Measurements from ENCODE around the gene FRMD8. TPM values are rescaled to one million over a fixed set of nuclear protein-coding genes. Genes with fewer than 3 reads are reported as not detected.

Gene FRMD8
- polyA plus RNA-seq, 1 donor (not counting 4 experiments of a cell fraction or from before 2014, with no cell fraction given), result 24.1 TPM

- Histone ChIP-seq H3K9me3 (ENCODE audit: control insufficient read depth, low read depth, low read length) (no peaks in the 10 kb centered on the region), H3K9me1 (ENCODE audit: control insufficient read depth, extremely low read depth, insufficient read depth, low read length) (no peaks in the 10 kb centered on the region), H3K4me1 (ENCODE audit: control insufficient read depth, extremely low read depth, insufficient read depth, low read length) (peaks cover 3% of the 10 kb centered on the region), H3K79me2 (ENCODE audit: control insufficient read depth, insufficient read depth, low read length) (no peaks in the 10 kb centered on the region), H3K36me3 (ENCODE audit: control insufficient read depth in 2 of 2, extremely low read depth in 1 of 2, insufficient read depth in 2 of 2, low read length in 2 of 2) (no peaks in the 10 kb centered on the region), H3K4me3 (ENCODE audit: control insufficient read depth in 2 of 3, extremely low read depth in 1 of 3, insufficient read depth in 2 of 3, low read depth in 1 of 3, low read length in 3 of 3) (no peak overlapping the region), H3K27ac (ENCODE audit: control insufficient read depth, insufficient read depth, low read length) (no peak overlapping the region), H2AFZ (ENCODE audit: control insufficient read depth, low read length) (no peak overlapping the region), H3K27me3 (ENCODE audit: control insufficient read depth, extremely low read depth, insufficient read depth, low read length) (no peaks in the 10 kb centered on the region), H3K4me2 (ENCODE audit: control insufficient read depth, extremely low read depth, insufficient read depth, low read depth, low read length) (no peak overlapping the region), H4K20me1 (ENCODE audit: control insufficient read depth, extremely low read depth, insufficient read depth, low read length) (no peaks in the 10 kb centered on the region), H3K9ac (ENCODE audit: control insufficient read depth, extremely low read depth, insufficient read depth, low read length) (no peak overlapping the region)
- TF ChIP-seq EZH2 (IDR thresholded peaks at IDR 0.05; ENCODE audit: low read length), result no peak
- TF ChIP-seq CTCF (optimal IDR thresholded peaks at IDR 0.05 in 1 of 3, IDR thresholded peaks at IDR 0.05 in 1 of 3, conservative IDR thresholded peaks at IDR 0.05 in 1 of 3; ENCODE audit: extremely low read depth in 1 of 3, insufficient read depth in 2 of 3, low read length in 3 of 3), result no peak
- dilution Hi-C loops (cut with MboI; ENCODE audit: extremely low pct_ligation_motif_present, low sequenced_read_pairs), result no loop called here
- FAIRE-seq, result no peak
- DNase-seq (ENCODE audit: low read depth, low spot score), result no peak
Observed at GRCh38 chr11:65370659-65371049, 15.8 kb upstream of the FRMD8 start.

DNA sequence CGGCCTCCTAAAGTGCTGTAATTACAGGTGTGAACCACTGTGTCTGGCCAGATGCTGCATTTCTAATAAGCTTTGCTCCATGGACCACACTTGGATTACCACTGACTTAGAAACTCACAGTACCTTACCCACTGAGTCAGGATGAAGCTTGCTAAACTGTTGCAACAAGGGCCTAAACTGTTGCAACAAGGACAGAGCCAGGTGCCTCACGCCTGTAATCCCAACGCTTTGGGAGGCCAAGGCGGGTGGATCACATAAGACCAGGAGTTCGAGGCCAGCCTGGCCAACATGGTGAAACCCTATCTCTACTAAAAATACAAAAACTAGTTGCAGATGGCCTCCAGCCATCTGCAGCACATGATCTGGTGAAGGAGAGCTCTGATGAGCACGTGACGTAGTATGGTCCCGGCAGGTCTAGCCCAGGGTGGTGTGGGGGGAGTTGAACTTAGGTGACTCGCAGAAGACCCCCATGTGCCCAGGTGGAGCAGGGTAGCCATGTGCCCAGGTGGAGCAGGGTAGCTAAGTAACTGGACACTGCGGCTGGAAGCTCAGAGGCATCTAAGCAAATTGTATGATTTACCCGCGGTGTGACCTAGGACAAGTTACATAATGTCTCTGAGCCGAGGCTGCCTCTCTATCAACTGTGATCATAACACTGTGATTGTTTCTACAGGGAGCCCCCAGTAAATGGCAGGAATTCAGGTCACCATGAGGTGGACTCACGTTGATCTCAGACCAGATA is 12.4 kb upstream of the FRMD8 start:
- FAIRE-seq, result no peak
- no peak overlapping the region for H3K27ac ChIP-seq (ENCODE audit: control insufficient read depth, insufficient read depth, low read length)
- H3K4me3 ChIP-seq (ENCODE audit: control insufficient read depth in 2 of 3, extremely low read depth in 1 of 3, insufficient read depth in 2 of 3, low read depth in 1 of 3, low read length in 3 of 3), result no peak overlapping the region
- H4K20me1 ChIP-seq (ENCODE audit: control insufficient read depth, extremely low read depth, insufficient read depth, low read length), result no peaks in the 10 kb centered on the region
- H3K79me2 ChIP-seq (ENCODE audit: control insufficient read depth, insufficient read depth, low read length), result no peaks in the 10 kb centered on the region
- H3K9me3 ChIP-seq (ENCODE audit: control insufficient read depth, low read depth, low read length), result no peaks in the 10 kb centered on the region
- H3K27me3 ChIP-seq (ENCODE audit: control insufficient read depth, extremely low read depth, insufficient read depth, low read length), result no peaks in the 10 kb centered on the region
- H3K9ac ChIP-seq (ENCODE audit: control insufficient read depth, extremely low read depth, insufficient read depth, low read length), result no peak overlapping the region
- dilution Hi-C loops (cut with MboI; ENCODE audit: extremely low pct_ligation_motif_present, low sequenced_read_pairs), result no loop called here
- no peaks in the 10 kb centered on the region for H3K9me1 ChIP-seq (ENCODE audit: control insufficient read depth, extremely low read depth, insufficient read depth, low read length)
- no peak overlapping the region for H2AFZ ChIP-seq (ENCODE audit: control insufficient read depth, low read length)
- no peak overlapping the region for H3K4me2 ChIP-seq (ENCODE audit: control insufficient read depth, extremely low read depth, insufficient read depth, low read depth, low read length)
- no peak for TF ChIP-seq EZH2 (IDR thresholded peaks at IDR 0.05; ENCODE audit: low read length)
- TF ChIP-seq CTCF (optimal IDR thresholded peaks at IDR 0.05 in 1 of 3, IDR thresholded peaks at IDR 0.05 in 1 of 3, conservative IDR thresholded peaks at IDR 0.05 in 1 of 3; ENCODE audit: extremely low read depth in 1 of 3, insufficient read depth in 2 of 3, low read length in 3 of 3), result no peak
- H3K4me1 ChIP-seq (ENCODE audit: control insufficient read depth, extremely low read depth, insufficient read depth, low read length), result no peaks in the 10 kb centered on the region
- H3K36me3 ChIP-seq (ENCODE audit: control insufficient read depth in 2 of 2, extremely low read depth in 1 of 2, insufficient read depth in 2 of 2, low read length in 2 of 2), result no peaks in the 10 kb centered on the region
- DNase-seq (ENCODE audit: low read depth, low spot score), result no peak
